Endothelial cell of umbilical vein (primary cell): ENCODE measurements around the gene CDR2. TPM values are rescaled to one million over a fixed set of nuclear protein-coding genes. Genes with fewer than 3 reads are reported as not detected.

Experiments used
- BruUV-seq: library from RNA; stranded (reverse); fragments of 400-500 nt; replicated peaks from 2 replicates; lab custom pipeline; 2021; lab: Mats Ljungman, UMichigan
- CTCF ChIA-PET: fragments of 300-600, 350-600 bp; sonication (Branson Sonifier 250); formaldehyde crosslinking; loops from one replicate; lab custom pipeline; 2021; ENCODE audit warnings: antibody characterized with exemption, inconsistent platforms; lab: Charles Lee
- POLR2A ChIA-PET: fragments of 300-600, 350-600 bp; sonication (Branson Sonifier 250); formaldehyde crosslinking; loops from one replicate; lab custom pipeline; 2021; ENCODE audit warnings: antibody characterized with exemption, inconsistent platforms; lab: Charles Lee
- DNase-seq: peaks from one replicate; pipeline ENCODE4 v3.0.0-alpha.2; 2011; ENCODE audit warnings: low read depth, low spot score
- FAIRE-seq: peaks from 2 replicates; lab custom pipeline; 2011; peaks lifted over from hg19 to GRCh38; lab: Jason Lieb, UNC
- H2AFZ ChIP-seq: 2 replicates; pipeline ENCODE4 v1.6.0; 2012; ENCODE audit warnings: low read depth, low read length, control low read depth, inconsistent platforms
- H3K27ac ChIP-seq: 2 replicates; pipeline ENCODE4 v1.5.1; 2011; ENCODE audit warnings: low read depth, mild to moderate bottlenecking, control low read depth, low read length, moderate library complexity; ENCODE audit not compliant: insufficient read depth
- H3K27me3 ChIP-seq, 2 experiments: 2 replicates each; pipeline versions ENCODE4 v1.6.0 to v1.6.1; 2011; ENCODE audit warnings: low read length in 2 of 2, mixed read lengths in 1 of 2; ENCODE audit not compliant: control insufficient read depth in 2 of 2, insufficient read depth in 2 of 2
- H3K36me3 ChIP-seq, 2 experiments: 2 replicates in 1 of 2; 3 replicates in 1 of 2; pipeline ENCODE4 v1.5.1; 2011; ENCODE audit warnings: low read length in 2 of 2, mild to moderate bottlenecking in 1 of 2, moderate library complexity in 1 of 2; ENCODE audit not compliant: control insufficient read depth in 2 of 2, insufficient read depth in 2 of 2; ENCODE audit errors: extremely low read depth in 1 of 2
- H3K4me1 ChIP-seq: 3 replicates; pipeline ENCODE4 v1.5.1; 2011; ENCODE audit warnings: mild to moderate bottlenecking, low read length; ENCODE audit not compliant: control insufficient read depth, insufficient read depth; ENCODE audit errors: extremely low read depth
- H3K4me2 ChIP-seq: 2 replicates; pipeline ENCODE4 v1.6.1; 2011; ENCODE audit warnings: low read length, control low read depth, mixed read lengths; ENCODE audit not compliant: insufficient read depth
- H3K4me3 ChIP-seq, 3 experiments: fragments of 200-600 bp in 1 of 3; sonication (generic), shearing (Covaris generic) in 1 of 3; replicated peaks in 1 of 3; 2 replicates each; pipeline ENCODE4 v1.5.1; 2011 to 2016; ENCODE audit warnings: control low read depth in 3 of 3, low read length in 3 of 3, mild to moderate bottlenecking in 2 of 3, inconsistent platforms in 1 of 3, low read depth in 1 of 3, moderate library complexity in 1 of 3; ENCODE audit not compliant: insufficient read depth in 1 of 3
- H3K79me2 ChIP-seq: 2 replicates; pipeline ENCODE4 v1.6.0; 2012; ENCODE audit warnings: low read length, inconsistent platforms; ENCODE audit not compliant: control insufficient read depth, insufficient read depth
- H3K9ac ChIP-seq: replicated peaks from 2 replicates; pipeline ENCODE3; 2011; ENCODE audit warnings: low read length, control low read depth; ENCODE audit not compliant: insufficient read depth; ENCODE audit errors: extremely low read depth
- H3K9me1 ChIP-seq: replicated peaks from 3 replicates; pipeline ENCODE4 v1.6.0; 2011; ENCODE audit warnings: mild to moderate bottlenecking, low read length; ENCODE audit not compliant: control insufficient read depth, insufficient read depth; ENCODE audit errors: extremely low read depth
- H3K9me3 ChIP-seq: replicated peaks from 2 replicates; pipeline ENCODE4 v1.5.1; 2012; ENCODE audit warnings: low read length, inconsistent platforms; ENCODE audit not compliant: control insufficient read depth, insufficient read depth
- H4K20me1 ChIP-seq: replicated peaks from 2 replicates; pipeline ENCODE3; 2011; ENCODE audit warnings: mild to moderate bottlenecking, low read length; ENCODE audit not compliant: control insufficient read depth, insufficient read depth; ENCODE audit errors: extremely low read depth
- EZH2 ChIP-seq: IDR thresholded peaks from 2 replicates; pipeline ENCODE4 v1.6.1; 2012; ENCODE audit warnings: borderline replicate concordance, low read depth, mild to moderate bottlenecking, moderate library complexity, low read length, inconsistent platforms; ENCODE audit not compliant: severe bottlenecking
- FOS ChIP-seq: IDR thresholded peaks from 2 replicates; pipeline ENCODE4 v1.6.1; 2011; ENCODE audit warnings: mild to moderate bottlenecking, low read length, moderate library complexity, borderline replicate concordance; ENCODE audit not compliant: insufficient read depth
- GATA2 ChIP-seq: IDR thresholded peaks from 2 replicates; pipeline ENCODE4 v1.7.0; 2011; ENCODE audit warnings: low read depth, mild to moderate bottlenecking, moderate library complexity, mixed read lengths, low read length; ENCODE audit not compliant: insufficient read length, insufficient read depth
- JUN ChIP-seq: IDR thresholded peaks from 2 replicates; pipeline ENCODE4 v1.6.1; 2011; ENCODE audit warnings: borderline replicate concordance, low read depth; ENCODE audit not compliant: insufficient read length, insufficient read depth
- MYC ChIP-seq: IDR thresholded peaks from one replicate; pipeline ENCODE4 v1.6.1; 2011; ENCODE audit warnings: mild to moderate bottlenecking, low read depth, low read length
- POLR2A ChIP-seq: IDR thresholded peaks from 2 replicates; pipeline ENCODE4 v1.6.1; 2012; ENCODE audit warnings: low read depth, mild to moderate bottlenecking, control low read depth, low read length
- POLR2AphosphoS5 ChIP-seq: IDR thresholded peaks from 2 replicates; pipeline ENCODE4 v1.6.1; 2012; ENCODE audit warnings: low read depth, mild to moderate bottlenecking, control low read depth, low read length, moderate library complexity; ENCODE audit not compliant: insufficient read depth
- dilution Hi-C: fragments of 300-500 bp; cut with MboI; formaldehyde crosslinking; loops from one replicate; pipeline ENCODE4 v1.15.0; 2019; ENCODE audit warnings: low sequenced_read_pairs; ENCODE audit not compliant: extremely low pct_ligation_motif_present
- intact Hi-C: fragments of 100-400 bp; cut with micrococcal nuclease; formaldehyde crosslinking; loops from one replicate; pipeline ENCODE4 v1.10.0; 2022
- polyA plus RNA-seq, 4 experiments: library from polyadenylated mRNA; depleted of rRNA in 3 of 4; stranded (reverse) in 3 of 4; unstranded in 1 of 4; fragments of >200 nt; gene quantifications; 2 replicates each; pipeline versions ENCODE4 v1.2.1 to v1.2.3, GENCODE V29; 2011 to 2012; ENCODE audit warnings: missing spikeins in 1 of 4
- total RNA-seq: library from RNA; stranded (reverse); gene quantifications from 2 replicates; pipeline ENCODE4 v1.2.3, GENCODE V29; 2021
- TF ChIP-seq, protein P1 (sequence below), 2 donors: IDR thresholded peaks; 1 replicate in 1 of 2; 2 replicates in 1 of 2; pipeline ENCODE4 v1.5.1; 2011; ENCODE audit warnings: low read length in 2 of 2, mild to moderate bottlenecking in 2 of 2, moderate library complexity in 2 of 2, control low read depth in 1 of 2, inconsistent platforms in 1 of 2, low read depth in 1 of 2; ENCODE audit not compliant: insufficient read depth in 1 of 2; ENCODE audit errors: extremely low read depth in 1 of 2
- TF ChIP-seq, protein P2 (sequence below): IDR thresholded peaks from 2 replicates; pipeline ENCODE4 v1.6.1; 2011; ENCODE audit not compliant: insufficient read depth, insufficient read length

Gene CDR2
- total and polyA plus RNA-seq, 2 donors (not counting 3 experiments of a cell fraction or from before 2014, with no cell fraction given): 35.3 to 61.9 TPM

DNA sequence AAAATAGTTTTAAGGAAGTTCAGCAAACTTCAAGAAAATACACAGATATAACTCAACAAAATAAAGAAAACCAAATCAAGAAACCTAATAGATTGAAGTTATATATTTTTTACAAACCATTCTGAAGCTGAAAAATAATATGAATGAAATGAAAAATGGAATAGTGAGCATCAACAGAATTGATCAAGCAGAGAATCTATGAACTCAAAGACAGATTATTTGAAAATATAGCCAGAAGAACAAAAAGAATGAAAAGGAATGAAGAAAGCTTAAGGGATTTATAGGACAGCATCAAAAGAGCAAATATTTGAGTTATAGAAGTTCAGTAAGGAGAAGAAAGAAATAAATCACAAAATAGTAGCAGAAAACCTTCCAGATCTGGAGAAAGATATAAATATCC lies 37.8 kb downstream of the CDR2 start:
- H3K4me3 ChIP-seq: no peak overlapping the region
- no peaks in the 10 kb centered on the region for H3K4me1 ChIP-seq
- DNase-seq (no peak), FAIRE-seq (no peak)
- no peak overlapping the region for H2AFZ ChIP-seq
- intact Hi-C loops (no loop called here), dilution Hi-C loops (no loop called here)
- H3K9me1 ChIP-seq: no peaks in the 10 kb centered on the region
- no TSS peak for BruUV-seq
- H3K4me2 ChIP-seq: no peak overlapping the region
- H3K79me2 ChIP-seq: peaks cover 7% of the 10 kb centered on the region
- ChIA-PET POLR2A (no interaction called here), CTCF (interaction anchor here (1.8 kb wide), 1 partner anchor 16 kb away, joined by 8 read pairs; no protein-coding TSS in a partner anchor)
- H3K9me3 ChIP-seq: no peaks in the 10 kb centered on the region
- no peaks in the 10 kb centered on the region for H4K20me1 ChIP-seq
- no peak overlapping the region for H3K9ac ChIP-seq
- H3K36me3 ChIP-seq: peaks cover 20 to 23% of the 10 kb centered on the region in 2 experiments
- H3K27ac ChIP-seq: no peak overlapping the region
- H3K27me3 ChIP-seq: no peaks in the 10 kb centered on the region
- TF ChIP-seq POLR2A: no peak
- TF ChIP-seq, protein P1, sequence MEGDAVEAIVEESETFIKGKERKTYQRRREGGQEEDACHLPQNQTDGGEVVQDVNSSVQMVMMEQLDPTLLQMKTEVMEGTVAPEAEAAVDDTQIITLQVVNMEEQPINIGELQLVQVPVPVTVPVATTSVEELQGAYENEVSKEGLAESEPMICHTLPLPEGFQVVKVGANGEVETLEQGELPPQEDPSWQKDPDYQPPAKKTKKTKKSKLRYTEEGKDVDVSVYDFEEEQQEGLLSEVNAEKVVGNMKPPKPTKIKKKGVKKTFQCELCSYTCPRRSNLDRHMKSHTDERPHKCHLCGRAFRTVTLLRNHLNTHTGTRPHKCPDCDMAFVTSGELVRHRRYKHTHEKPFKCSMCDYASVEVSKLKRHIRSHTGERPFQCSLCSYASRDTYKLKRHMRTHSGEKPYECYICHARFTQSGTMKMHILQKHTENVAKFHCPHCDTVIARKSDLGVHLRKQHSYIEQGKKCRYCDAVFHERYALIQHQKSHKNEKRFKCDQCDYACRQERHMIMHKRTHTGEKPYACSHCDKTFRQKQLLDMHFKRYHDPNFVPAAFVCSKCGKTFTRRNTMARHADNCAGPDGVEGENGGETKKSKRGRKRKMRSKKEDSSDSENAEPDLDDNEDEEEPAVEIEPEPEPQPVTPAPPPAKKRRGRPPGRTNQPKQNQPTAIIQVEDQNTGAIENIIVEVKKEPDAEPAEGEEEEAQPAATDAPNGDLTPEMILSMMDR (IDR thresholded peaks at IDR 0.05; ENCODE audit: extremely low read depth in 1 of 2, insufficient read depth in 1 of 2, low read depth in 1 of 2, low read length in 2 of 2): no peak
- TF ChIP-seq GATA2: no peak
- TF ChIP-seq FOS: no peak

DNA sequence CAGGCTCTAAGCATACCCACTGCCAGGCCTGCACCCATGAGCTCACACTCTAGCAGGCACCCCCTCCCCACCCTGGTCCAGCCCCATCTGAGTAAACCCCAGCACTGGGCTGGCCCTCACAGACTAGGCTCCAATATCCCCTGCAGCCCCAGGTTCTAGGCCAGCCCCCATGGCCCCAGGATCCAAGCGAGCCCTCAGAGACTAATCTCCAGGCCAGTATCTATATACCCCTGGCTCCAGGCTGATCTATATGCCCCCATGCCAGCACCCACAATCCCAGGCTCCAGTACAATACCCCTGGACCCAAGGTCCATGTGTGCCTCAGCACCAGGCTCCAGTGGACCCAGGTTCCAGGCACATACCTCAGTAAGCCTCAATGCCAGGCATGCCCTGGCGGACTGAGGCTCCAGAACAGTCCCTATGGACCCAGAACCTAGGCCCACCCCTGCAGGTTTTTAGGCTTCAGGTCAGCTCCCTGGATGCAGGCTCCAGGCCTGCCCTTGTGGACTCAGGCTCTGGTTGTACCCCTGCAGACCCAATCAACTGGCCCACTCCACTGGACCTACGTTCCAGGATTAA lies 38.7 kb downstream of the CDR2 start:
- no peak overlapping the region for H3K9ac ChIP-seq
- intact Hi-C loops (no loop called here), dilution Hi-C loops (no loop called here)
- ChIA-PET CTCF (interaction anchor here (1.8 kb wide), 1 partner anchor 15 kb away, joined by 8 read pairs; no protein-coding TSS in a partner anchor), POLR2A (no interaction called here)
- no peak for FAIRE-seq
- H3K79me2 ChIP-seq: peaks cover 7% of the 10 kb centered on the region
- no peak for DNase-seq
- no peaks in the 10 kb centered on the region for H3K9me1 ChIP-seq
- H3K4me2 ChIP-seq: no peak overlapping the region
- no peak overlapping the region for H3K4me3 ChIP-seq
- no peak overlapping the region for H3K27ac ChIP-seq
- no peaks in the 10 kb centered on the region for H3K9me3 ChIP-seq
- TF ChIP-seq MYC: no peak
- TF ChIP-seq GATA2: no peak
- TF ChIP-seq, protein P1 (IDR thresholded peaks at IDR 0.05; ENCODE audit: extremely low read depth in 1 of 2, insufficient read depth in 1 of 2, low read depth in 1 of 2, low read length in 2 of 2): no peak
- no peak for TF ChIP-seq JUN
- TF ChIP-seq EZH2: no peak
- no peak for TF ChIP-seq FOS
- no peak for TF ChIP-seq POLR2A
- TF ChIP-seq, protein P2, sequence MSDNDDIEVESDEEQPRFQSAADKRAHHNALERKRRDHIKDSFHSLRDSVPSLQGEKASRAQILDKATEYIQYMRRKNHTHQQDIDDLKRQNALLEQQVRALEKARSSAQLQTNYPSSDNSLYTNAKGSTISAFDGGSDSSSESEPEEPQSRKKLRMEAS: no peak
- TF ChIP-seq POLR2AphosphoS5: no peak
- H3K4me1 ChIP-seq: no peaks in the 10 kb centered on the region
- H3K36me3 ChIP-seq: peaks cover 21 to 23% of the 10 kb centered on the region in 2 experiments
- no peak overlapping the region for H2AFZ ChIP-seq
- H3K27me3 ChIP-seq: no peaks in the 10 kb centered on the region
- no TSS peak for BruUV-seq
- no peaks in the 10 kb centered on the region for H4K20me1 ChIP-seq
